ENCODE measurements around the gene C10orf71.

C10orf71 gene

GRCh38 chr10:49312246-49312869, 13.4 kb downstream of the C10orf71 start:
- POLR2A ChIA-PET: no interaction called here

GRCh38 chr10:49313501-49314070, 14.6 kb downstream of the C10orf71 start:
- DNase-seq (ENCODE audit: low read depth, low spot score): no peak
- H3K4me3 ChIP-seq (ENCODE audit: low read depth, low read length): no peak overlapping the region
- TF ChIP-seq, protein P1, sequence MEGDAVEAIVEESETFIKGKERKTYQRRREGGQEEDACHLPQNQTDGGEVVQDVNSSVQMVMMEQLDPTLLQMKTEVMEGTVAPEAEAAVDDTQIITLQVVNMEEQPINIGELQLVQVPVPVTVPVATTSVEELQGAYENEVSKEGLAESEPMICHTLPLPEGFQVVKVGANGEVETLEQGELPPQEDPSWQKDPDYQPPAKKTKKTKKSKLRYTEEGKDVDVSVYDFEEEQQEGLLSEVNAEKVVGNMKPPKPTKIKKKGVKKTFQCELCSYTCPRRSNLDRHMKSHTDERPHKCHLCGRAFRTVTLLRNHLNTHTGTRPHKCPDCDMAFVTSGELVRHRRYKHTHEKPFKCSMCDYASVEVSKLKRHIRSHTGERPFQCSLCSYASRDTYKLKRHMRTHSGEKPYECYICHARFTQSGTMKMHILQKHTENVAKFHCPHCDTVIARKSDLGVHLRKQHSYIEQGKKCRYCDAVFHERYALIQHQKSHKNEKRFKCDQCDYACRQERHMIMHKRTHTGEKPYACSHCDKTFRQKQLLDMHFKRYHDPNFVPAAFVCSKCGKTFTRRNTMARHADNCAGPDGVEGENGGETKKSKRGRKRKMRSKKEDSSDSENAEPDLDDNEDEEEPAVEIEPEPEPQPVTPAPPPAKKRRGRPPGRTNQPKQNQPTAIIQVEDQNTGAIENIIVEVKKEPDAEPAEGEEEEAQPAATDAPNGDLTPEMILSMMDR (IDR thresholded peaks at IDR 0.05; ENCODE audit: insufficient read depth, low read length, missing control alignments): no peak
- ChIA-PET CTCF (no interaction called here), POLR2A (no interaction called here)

More at GRCh38 chr10:49312246-49312869, 13.4 kb downstream of the C10orf71 start:
- no peak overlapping the region for H3K4me3 ChIP-seq (ENCODE audit: low read depth, low read length)
- no peak for DNase-seq (ENCODE audit: low read depth, low spot score)
- TF ChIP-seq, protein P1 (IDR thresholded peaks at IDR 0.05; ENCODE audit: insufficient read depth, low read length, missing control alignments): no peak
- CTCF ChIA-PET: no interaction called here

DNA sequence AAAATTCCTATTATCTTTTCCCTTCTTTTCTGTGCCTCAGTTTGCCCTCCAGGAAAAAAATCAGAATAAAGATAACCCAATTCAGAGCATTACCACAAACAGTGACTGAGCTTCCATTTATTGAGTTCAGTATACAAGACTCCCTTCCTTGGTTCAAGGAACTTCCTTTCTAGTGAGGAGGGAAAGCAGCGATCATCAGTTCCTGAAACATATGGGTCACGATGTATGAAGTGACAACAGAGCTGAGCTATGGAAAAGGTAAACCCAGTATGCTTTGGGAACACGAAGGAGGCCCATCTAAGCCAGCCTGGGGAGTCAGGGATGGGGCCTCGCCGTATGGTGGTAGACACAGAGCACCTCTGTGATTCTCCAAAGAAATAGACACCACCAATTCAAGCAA, 15.8 kb downstream of the C10orf71 start:
- TF ChIP-seq, protein P1 (IDR thresholded peaks at IDR 0.05; ENCODE audit: insufficient read depth, low read length, missing control alignments): no peak
- CTCF ChIA-PET: no interaction called here
- POLR2A ChIA-PET: no interaction called here
- DNase-seq (ENCODE audit: low read depth, low spot score): no peak
- H3K4me3 ChIP-seq (ENCODE audit: low read depth, low read length): no peak overlapping the region

- no peak for DNase-seq (ENCODE audit: low read depth, low spot score)
- POLR2A ChIA-PET: no interaction called here
- CTCF ChIA-PET: no interaction called here
- TF ChIP-seq, protein P1 (IDR thresholded peaks at IDR 0.05; ENCODE audit: insufficient read depth, low read length, missing control alignments): no peak
- H3K4me3 ChIP-seq (ENCODE audit: low read depth, low read length): no peak overlapping the region
These were observed 19.1 kb downstream of the C10orf71 start for GRCh38 chr10:49318028-49318427.

- TF ChIP-seq, protein P1 (IDR thresholded peaks at IDR 0.05; ENCODE audit: insufficient read depth, low read length, missing control alignments): no peak
- no peak for DNase-seq (ENCODE audit: low read depth, low spot score)
- H3K4me3 ChIP-seq (ENCODE audit: low read depth, low read length): no peak overlapping the region
- POLR2A ChIA-PET: no interaction called here
- CTCF ChIA-PET: no interaction called here
These were observed 19.8 kb downstream of the C10orf71 start for GRCh38 chr10:49318755-49319154.

- ChIA-PET POLR2A (no interaction called here), CTCF (no interaction called here)
- no peak for DNase-seq (ENCODE audit: low read depth, low spot score)
- no peak overlapping the region for H3K4me3 ChIP-seq (ENCODE audit: low read depth, low read length)
- TF ChIP-seq, protein P1 (IDR thresholded peaks at IDR 0.05; ENCODE audit: insufficient read depth, low read length, missing control alignments): no peak
These were observed 20.2 kb downstream of the C10orf71 start for GRCh38 chr10:49319206-49319605.

All from AG04449 (cell line).